GM12878 (cell line): ENCODE results near the gene APOM. TPM values are rescaled to one million over a fixed set of nuclear protein-coding genes. Genes with fewer than 3 reads are reported as not detected.

Experiments
- ASH2L ChIP-seq: fragments of 300-600, 200-600 bp; sonication (generic); IDR thresholded peaks from 2 replicates; pipeline ENCODE4 v1.6.1; 2017; ENCODE audit warnings: low read depth, mild to moderate bottlenecking, borderline replicate concordance
- CBFB ChIP-seq: IDR thresholded peaks from 2 replicates; pipeline ENCODE4 v1.6.1; 2016; ENCODE audit warnings: antibody characterized with exemption, low read depth
- CREM ChIP-seq: IDR thresholded peaks from 2 replicates; pipeline ENCODE4 v1.6.1; 2014; ENCODE audit warnings: antibody characterized with exemption, low read depth
- E4F1 ChIP-seq: fragments of 450-650 bp; IDR thresholded peaks from 2 replicates; pipeline ENCODE4 v1.6.1; 2018; ENCODE audit warnings: borderline replicate concordance, mild to moderate bottlenecking; ENCODE audit not compliant: partially characterized antibody
- ESRRA ChIP-seq: IDR thresholded peaks from 2 replicates; pipeline ENCODE4 v1.6.1; 2012; ENCODE audit warnings: mild to moderate bottlenecking, low read length, improper control_type of control experiment
- MXI1 ChIP-seq: fragments of 150-350 bp; IDR thresholded peaks from 2 replicates; pipeline ENCODE4 v1.6.1; 2011; ENCODE audit warnings: low read depth, mild to moderate bottlenecking, inconsistent platforms, low read length, improper control_type of control experiment
- MYB ChIP-seq: fragments of 150-350 bp; IDR thresholded peaks from 2 replicates; pipeline ENCODE4 v1.6.1; 2014; ENCODE audit warnings: mild to moderate bottlenecking, low read depth, low read length, borderline replicate concordance
- PAX8 ChIP-seq: fragments of 450-650 bp; IDR thresholded peaks from 2 replicates; pipeline ENCODE4 v1.6.1; 2017; ENCODE audit warnings: mild to moderate bottlenecking, moderate library complexity
- POLR2A ChIP-seq: IDR thresholded peaks from 2 replicates; pipeline ENCODE4 v1.6.1; 2011; ENCODE audit warnings: low read depth, mild to moderate bottlenecking, low read length
- SREBF2 ChIP-seq: IDR thresholded peaks from 2 replicates; pipeline ENCODE4 v1.6.1; 2012; ENCODE audit warnings: mild to moderate bottlenecking, low read length
- SRF ChIP-seq, 2 experiments: IDR thresholded peaks; 2 replicates each; pipeline ENCODE4 v1.6.1; 2011; ENCODE audit warnings: low read depth in 2 of 2, low read length in 2 of 2, mild to moderate bottlenecking in 1 of 2, moderate library complexity in 1 of 2
- STAT3 ChIP-seq: IDR thresholded peaks from 2 replicates; pipeline ENCODE4 v1.6.1; 2011; ENCODE audit warnings: low read depth, low read length, improper control_type of control experiment
- TCF7 ChIP-seq: IDR thresholded peaks from 2 replicates; pipeline ENCODE4 v1.6.1; 2014; ENCODE audit warnings: antibody characterized with exemption, borderline replicate concordance
- WRNIP1 ChIP-seq: IDR thresholded peaks from 2 replicates; pipeline ENCODE4 v1.6.1; 2011; ENCODE audit warnings: low read depth, low read length, improper control_type of control experiment, borderline replicate concordance
- YY1 ChIP-seq: IDR thresholded peaks from 2 replicates; pipeline ENCODE4 v1.6.1; 2011; ENCODE audit warnings: low read depth, mild to moderate bottlenecking, low read length
- ZNF622 ChIP-seq: fragments of 450-650 bp; IDR thresholded peaks from 2 replicates; pipeline ENCODE4 v1.6.1; 2017; ENCODE audit warnings: mild to moderate bottlenecking, inconsistent platforms
- polyA plus RNA-seq, 11 experiments: library from polyadenylated mRNA; depleted of rRNA in 4 of 11; unstranded in 6 of 11; stranded (reverse) in 5 of 11; fragments of >200 nt; fragmentation: Nextera tagmentation in 4 of 11; fragmentation: Illumina TruSeq in 1 of 11; extraction: Ambion mirVana in 4 of 11; extraction: Trizol in 1 of 11; gene quantifications; 1 replicate in 1 of 11; 2 replicates in 10 of 11; pipeline versions ENCODE4 v1.2.1 to v1.2.3, GENCODE V29; 2011 to 2016; ENCODE audit warnings: inconsistent platforms in 2 of 11, missing spikeins in 2 of 11, low read depth in 1 of 11
- total RNA-seq, 4 experiments: library from RNA; depleted of rRNA in 3 of 4; stranded (reverse); fragments of >200 nt in 3 of 4; fragmentation: Illumina TruSeq in 1 of 4; extraction: Trizol in 1 of 4; gene quantifications; 2 replicates each; pipeline versions ENCODE4 v1.2.1 to v1.2.3, GENCODE V29; 2013 to 2021
- TF ChIP-seq, protein P1 (sequence below): fragments of 450-650 bp; IDR thresholded peaks from 2 replicates; pipeline ENCODE4 v1.6.1; 2016; ENCODE audit warnings: mild to moderate bottlenecking, moderate library complexity, borderline replicate concordance
- TF ChIP-seq, protein P2 (sequence below): fragments of 450-650 bp; IDR thresholded peaks from 2 replicates; pipeline ENCODE4 v1.6.1; 2017; ENCODE audit warnings: antibody characterized with exemption, mild to moderate bottlenecking, moderate library complexity
- TF ChIP-seq, protein P3 (sequence below): fragments of 450-650 bp; IDR thresholded peaks from 2 replicates; pipeline ENCODE4 v1.6.1; 2017; ENCODE audit warnings: low read depth, mild to moderate bottlenecking, moderate library complexity

The APOM gene
- total and polyA plus RNA-seq, 10 of the 15 experiments (the other 5 are each of a cell fraction or from before 2014, with no cell fraction given): 4.0 to 14.1 (median 7.1) TPM

DNA sequence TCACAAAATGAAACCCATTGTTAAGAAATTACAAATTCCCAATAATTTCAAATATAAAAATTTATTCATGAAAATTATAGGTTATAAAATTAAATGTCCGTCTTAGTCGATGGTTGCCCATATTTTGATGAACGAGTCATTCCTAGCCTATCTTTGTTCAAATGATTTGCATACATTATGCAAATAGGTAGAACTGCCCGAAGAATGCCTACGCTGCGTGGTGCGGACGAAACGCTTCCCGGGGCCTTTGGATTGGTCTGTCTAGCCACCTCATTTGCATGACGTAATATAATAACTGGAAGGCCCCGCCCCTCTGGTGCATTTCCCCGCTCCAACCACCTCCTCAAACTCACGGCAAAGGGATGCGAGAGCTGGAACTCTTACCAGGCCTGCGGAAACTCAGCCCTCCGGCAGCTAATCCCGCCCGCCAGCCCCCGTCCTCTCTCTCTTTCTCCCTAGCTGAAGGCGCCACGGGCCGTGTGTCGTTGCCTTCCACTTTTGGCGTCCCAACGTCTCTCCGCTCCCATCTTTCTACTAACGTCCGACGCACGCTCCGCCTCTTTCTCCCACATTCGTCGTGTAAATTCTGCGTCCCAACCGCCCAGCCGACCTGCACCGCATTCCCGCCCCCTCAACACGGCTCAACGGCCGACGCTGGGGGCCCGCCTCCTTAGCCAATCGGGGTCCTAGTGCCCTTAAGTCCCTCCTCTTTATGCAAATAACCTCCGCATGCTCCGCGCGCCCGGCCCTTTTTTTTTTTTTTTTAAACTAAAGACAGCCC, 35.7 kb upstream of the APOM start (continued):
- no peak for TF ChIP-seq E4F1
- TF ChIP-seq MXI1: peak; percentile 80
- peak; percentile 95 for TF ChIP-seq CREM
- peak; percentile 93 for TF ChIP-seq MYB
- TF ChIP-seq, protein P1, sequence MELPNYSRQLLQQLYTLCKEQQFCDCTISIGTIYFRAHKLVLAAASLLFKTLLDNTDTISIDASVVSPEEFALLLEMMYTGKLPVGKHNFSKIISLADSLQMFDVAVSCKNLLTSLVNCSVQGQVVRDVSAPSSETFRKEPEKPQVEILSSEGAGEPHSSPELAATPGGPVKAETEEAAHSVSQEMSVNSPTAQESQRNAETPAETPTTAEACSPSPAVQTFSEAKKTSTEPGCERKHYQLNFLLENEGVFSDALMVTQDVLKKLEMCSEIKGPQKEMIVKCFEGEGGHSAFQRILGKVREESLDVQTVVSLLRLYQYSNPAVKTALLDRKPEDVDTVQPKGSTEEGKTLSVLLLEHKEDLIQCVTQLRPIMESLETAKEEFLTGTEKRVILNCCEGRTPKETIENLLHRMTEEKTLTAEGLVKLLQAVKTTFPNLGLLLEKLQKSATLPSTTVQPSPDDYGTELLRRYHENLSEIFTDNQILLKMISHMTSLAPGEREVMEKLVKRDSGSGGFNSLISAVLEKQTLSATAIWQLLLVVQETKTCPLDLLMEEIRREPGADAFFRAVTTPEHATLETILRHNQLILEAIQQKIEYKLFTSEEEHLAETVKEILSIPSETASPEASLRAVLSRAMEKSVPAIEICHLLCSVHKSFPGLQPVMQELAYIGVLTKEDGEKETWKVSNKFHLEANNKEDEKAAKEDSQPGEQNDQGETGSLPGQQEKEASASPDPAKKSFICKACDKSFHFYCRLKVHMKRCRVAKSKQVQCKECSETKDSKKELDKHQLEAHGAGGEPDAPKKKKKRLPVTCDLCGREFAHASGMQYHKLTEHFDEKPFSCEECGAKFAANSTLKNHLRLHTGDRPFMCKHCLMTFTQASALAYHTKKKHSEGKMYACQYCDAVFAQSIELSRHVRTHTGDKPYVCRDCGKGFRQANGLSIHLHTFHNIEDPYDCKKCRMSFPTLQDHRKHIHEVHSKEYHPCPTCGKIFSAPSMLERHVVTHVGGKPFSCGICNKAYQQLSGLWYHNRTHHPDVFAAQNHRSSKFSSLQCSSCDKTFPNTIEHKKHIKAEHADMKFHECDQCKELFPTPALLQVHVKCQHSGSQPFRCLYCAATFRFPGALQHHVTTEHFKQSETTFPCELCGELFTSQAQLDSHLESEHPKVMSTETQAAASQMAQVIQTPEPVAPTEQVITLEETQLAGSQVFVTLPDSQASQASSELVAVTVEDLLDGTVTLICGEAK: peak; percentile 25; the same call in 1 of the 2 replicates
- TF ChIP-seq ZNF622: no peak
- TF ChIP-seq, protein P2, sequence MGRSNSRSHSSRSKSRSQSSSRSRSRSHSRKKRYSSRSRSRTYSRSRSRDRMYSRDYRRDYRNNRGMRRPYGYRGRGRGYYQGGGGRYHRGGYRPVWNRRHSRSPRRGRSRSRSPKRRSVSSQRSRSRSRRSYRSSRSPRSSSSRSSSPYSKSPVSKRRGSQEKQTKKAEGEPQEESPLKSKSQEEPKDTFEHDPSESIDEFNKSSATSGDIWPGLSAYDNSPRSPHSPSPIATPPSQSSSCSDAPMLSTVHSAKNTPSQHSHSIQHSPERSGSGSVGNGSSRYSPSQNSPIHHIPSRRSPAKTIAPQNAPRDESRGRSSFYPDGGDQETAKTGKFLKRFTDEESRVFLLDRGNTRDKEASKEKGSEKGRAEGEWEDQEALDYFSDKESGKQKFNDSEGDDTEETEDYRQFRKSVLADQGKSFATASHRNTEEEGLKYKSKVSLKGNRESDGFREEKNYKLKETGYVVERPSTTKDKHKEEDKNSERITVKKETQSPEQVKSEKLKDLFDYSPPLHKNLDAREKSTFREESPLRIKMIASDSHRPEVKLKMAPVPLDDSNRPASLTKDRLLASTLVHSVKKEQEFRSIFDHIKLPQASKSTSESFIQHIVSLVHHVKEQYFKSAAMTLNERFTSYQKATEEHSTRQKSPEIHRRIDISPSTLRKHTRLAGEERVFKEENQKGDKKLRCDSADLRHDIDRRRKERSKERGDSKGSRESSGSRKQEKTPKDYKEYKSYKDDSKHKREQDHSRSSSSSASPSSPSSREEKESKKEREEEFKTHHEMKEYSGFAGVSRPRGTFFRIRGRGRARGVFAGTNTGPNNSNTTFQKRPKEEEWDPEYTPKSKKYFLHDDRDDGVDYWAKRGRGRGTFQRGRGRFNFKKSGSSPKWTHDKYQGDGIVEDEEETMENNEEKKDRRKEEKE: no peak
- no peak for TF ChIP-seq ESRRA
- TF ChIP-seq, protein P3, sequence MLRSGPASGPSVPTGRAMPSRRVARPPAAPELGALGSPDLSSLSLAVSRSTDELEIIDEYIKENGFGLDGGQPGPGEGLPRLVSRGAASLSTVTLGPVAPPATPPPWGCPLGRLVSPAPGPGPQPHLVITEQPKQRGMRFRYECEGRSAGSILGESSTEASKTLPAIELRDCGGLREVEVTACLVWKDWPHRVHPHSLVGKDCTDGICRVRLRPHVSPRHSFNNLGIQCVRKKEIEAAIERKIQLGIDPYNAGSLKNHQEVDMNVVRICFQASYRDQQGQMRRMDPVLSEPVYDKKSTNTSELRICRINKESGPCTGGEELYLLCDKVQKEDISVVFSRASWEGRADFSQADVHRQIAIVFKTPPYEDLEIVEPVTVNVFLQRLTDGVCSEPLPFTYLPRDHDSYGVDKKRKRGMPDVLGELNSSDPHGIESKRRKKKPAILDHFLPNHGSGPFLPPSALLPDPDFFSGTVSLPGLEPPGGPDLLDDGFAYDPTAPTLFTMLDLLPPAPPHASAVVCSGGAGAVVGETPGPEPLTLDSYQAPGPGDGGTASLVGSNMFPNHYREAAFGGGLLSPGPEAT: peak; percentile 93
- TF ChIP-seq ASH2L: no peak
- peak; percentile 83 for TF ChIP-seq YY1
- TF ChIP-seq STAT3: no peak
- TF ChIP-seq CBFB: peak; percentile 64; the same call in 1 of the 2 replicates
- no peak for TF ChIP-seq TCF7
- TF ChIP-seq WRNIP1: no peak
- no peak for TF ChIP-seq PAX8
- TF ChIP-seq SREBF2: peak; percentile 8; the same call in 1 of the 2 replicates
- TF ChIP-seq POLR2A: peak; percentile 92
- 0 out of 4 replicates have a peak, but pooled peaks of 1 of the 2 experiments have one; percentile 13 for TF ChIP-seq SRF (IDR thresholded peaks at IDR 0.05; ENCODE audit: low read depth in 2 of 2, low read length in 2 of 2)
